ENCODE measurements around the gene SLC24A2.

GRCh38 chr9:19812194-19812593, 23.4 kb upstream of the SLC24A2 start:
- TF ChIP-seq CTCF (IDR thresholded peaks at IDR 0.05): no peak
- no peak for TF ChIP-seq EP300 (IDR thresholded peaks at IDR 0.05)
- TF ChIP-seq POLR2AphosphoS5 (IDR thresholded peaks at IDR 0.05): no peak
- TF ChIP-seq POLR2A (IDR thresholded peaks at IDR 0.05): no peak
